ENCODE data around the gene CFAP77.

Gene CFAP77

DNA sequence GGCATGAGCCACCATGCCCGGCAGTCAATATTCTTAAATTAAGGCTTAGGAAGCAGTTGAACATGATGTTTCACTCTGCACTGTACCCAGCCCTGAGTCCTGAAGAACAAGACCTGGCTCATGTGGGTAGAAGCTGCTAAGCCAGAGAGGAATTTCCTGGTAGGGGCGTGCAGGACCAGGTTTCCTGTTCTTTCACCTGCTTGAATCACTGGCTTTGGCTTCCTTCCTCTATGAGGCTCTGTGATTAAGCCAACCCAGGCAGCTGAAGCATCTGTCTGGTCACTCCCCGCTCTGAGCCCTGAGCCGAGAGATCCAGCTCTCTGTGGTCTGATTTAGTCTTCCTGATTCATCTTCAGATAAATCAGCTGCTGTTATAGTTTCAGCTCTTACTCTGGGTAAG, 29.1 kb downstream of the CFAP77 start:
- no peak for DNase-seq (ENCODE audit: low read depth)
- TF ChIP-seq, protein P1, sequence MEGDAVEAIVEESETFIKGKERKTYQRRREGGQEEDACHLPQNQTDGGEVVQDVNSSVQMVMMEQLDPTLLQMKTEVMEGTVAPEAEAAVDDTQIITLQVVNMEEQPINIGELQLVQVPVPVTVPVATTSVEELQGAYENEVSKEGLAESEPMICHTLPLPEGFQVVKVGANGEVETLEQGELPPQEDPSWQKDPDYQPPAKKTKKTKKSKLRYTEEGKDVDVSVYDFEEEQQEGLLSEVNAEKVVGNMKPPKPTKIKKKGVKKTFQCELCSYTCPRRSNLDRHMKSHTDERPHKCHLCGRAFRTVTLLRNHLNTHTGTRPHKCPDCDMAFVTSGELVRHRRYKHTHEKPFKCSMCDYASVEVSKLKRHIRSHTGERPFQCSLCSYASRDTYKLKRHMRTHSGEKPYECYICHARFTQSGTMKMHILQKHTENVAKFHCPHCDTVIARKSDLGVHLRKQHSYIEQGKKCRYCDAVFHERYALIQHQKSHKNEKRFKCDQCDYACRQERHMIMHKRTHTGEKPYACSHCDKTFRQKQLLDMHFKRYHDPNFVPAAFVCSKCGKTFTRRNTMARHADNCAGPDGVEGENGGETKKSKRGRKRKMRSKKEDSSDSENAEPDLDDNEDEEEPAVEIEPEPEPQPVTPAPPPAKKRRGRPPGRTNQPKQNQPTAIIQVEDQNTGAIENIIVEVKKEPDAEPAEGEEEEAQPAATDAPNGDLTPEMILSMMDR (IDR thresholded peaks at IDR 0.05; ENCODE audit: low read depth, low read length), result no peak
- TF ChIP-seq MYC (IDR thresholded peaks at IDR 0.05; ENCODE audit: low read depth, low read length) (no peak), POLR2A (IDR thresholded peaks at IDR 0.05; ENCODE audit: extremely low read depth, insufficient read length) (no peak)
- TF ChIP-seq, protein P2, sequence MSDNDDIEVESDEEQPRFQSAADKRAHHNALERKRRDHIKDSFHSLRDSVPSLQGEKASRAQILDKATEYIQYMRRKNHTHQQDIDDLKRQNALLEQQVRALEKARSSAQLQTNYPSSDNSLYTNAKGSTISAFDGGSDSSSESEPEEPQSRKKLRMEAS (IDR thresholded peaks at IDR 0.05; ENCODE audit: low read depth, low read length), result no peak

DNA sequence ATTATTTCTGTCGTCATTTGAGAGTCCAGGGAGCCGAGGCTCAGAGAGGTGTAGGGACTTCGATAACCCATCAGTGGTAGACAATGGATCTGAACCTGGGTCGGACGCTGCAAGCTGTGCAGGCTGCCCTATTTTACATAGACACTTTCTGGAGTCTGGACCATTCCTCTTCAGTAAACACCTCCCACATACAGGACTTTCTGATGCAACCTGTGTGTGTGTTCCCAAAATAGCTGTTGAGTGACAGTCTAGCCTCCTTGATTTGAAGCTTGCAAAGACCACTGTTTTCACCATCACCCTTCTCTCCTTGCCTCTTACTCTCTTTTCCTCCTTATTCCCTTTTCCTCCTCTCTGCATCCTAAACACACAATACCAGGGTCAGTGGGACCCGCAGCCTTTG, 30.7 kb downstream of the CFAP77 start:
- no peak for DNase-seq (ENCODE audit: low read depth)
- TF ChIP-seq, protein P1 (IDR thresholded peaks at IDR 0.05; ENCODE audit: low read depth, low read length), result no peak
- TF ChIP-seq POLR2A (IDR thresholded peaks at IDR 0.05; ENCODE audit: extremely low read depth, insufficient read length), result no peak
- TF ChIP-seq, protein P2 (IDR thresholded peaks at IDR 0.05; ENCODE audit: low read depth, low read length), result no peak
- TF ChIP-seq MYC (IDR thresholded peaks at IDR 0.05; ENCODE audit: low read depth, low read length), result no peak
- H3K4me3 ChIP-seq (ENCODE audit: low read depth, low read length), result no peak overlapping the region

More for the DNA sequence above, 29.1 kb downstream of the CFAP77 start:
- H3K4me3 ChIP-seq (ENCODE audit: low read depth, low read length), result no peak overlapping the region

DNA sequence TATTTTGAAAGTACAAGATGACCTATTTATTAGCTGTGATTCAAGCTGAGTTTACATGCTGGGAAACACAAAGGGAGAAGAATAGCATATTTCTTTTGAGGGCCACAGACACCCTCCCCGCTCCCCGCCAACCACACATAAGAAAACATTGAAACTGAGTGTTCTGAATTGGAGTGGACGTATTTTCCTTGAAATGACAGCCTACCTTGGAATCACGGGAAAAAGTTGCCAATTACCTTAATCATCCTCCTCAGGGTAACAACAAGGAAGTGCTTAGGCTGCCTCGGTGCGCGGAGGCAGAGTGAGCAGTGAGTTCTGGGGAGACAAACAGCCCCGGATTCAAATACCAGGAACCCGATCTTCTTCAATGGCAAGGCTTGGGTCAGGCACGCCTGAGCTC, 31.4 kb downstream of the CFAP77 start:
- no peak overlapping the region for H3K4me3 ChIP-seq (ENCODE audit: low read depth, low read length)
- no peak for TF ChIP-seq MYC (IDR thresholded peaks at IDR 0.05; ENCODE audit: low read depth, low read length)
- no peak for TF ChIP-seq POLR2A (IDR thresholded peaks at IDR 0.05; ENCODE audit: extremely low read depth, insufficient read length)
- TF ChIP-seq, protein P1 (IDR thresholded peaks at IDR 0.05; ENCODE audit: low read depth, low read length), result no peak
- TF ChIP-seq, protein P2 (IDR thresholded peaks at IDR 0.05; ENCODE audit: low read depth, low read length), result no peak
- no peak for DNase-seq (ENCODE audit: low read depth)

DNA sequence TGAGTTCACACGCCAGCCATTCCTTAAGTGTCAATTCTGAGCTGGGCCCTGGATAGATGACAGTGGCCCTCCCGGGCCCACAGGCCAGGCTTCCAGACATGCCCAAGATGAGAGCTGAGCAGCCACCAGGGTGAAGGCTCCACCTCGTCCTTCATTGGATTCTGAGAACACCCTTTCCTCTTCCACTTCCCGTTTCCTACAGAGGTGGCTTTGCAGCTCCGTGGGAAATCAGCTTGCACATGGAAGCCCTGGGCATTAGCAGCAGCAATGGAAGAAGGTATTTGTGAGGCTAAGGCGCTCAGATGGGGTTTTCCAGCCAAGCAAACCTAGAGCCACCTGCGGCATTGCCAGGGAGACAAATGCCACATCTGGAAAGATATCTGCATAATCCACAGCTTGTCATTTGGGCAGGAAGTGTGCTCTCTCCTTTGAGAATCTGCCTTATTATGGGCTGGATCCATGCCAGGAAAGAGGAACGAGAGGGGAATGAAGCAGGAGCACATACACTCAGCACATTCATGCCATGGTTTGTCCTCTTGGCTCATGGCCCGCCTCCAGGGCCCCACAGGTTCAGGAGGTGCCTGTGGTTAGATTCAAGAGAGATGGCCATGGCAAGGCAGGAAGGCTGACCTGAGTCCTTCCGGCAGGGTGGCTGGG, 34.1 kb downstream of the CFAP77 start:
- no peak for TF ChIP-seq MYC (IDR thresholded peaks at IDR 0.05; ENCODE audit: low read depth, low read length)
- TF ChIP-seq, protein P2 (IDR thresholded peaks at IDR 0.05; ENCODE audit: low read depth, low read length), result no peak
- TF ChIP-seq POLR2A (IDR thresholded peaks at IDR 0.05; ENCODE audit: extremely low read depth, insufficient read length), result no peak
- H3K4me3 ChIP-seq (ENCODE audit: low read depth, low read length), result no peak overlapping the region
- DNase-seq (ENCODE audit: low read depth), result no peak

DNA sequence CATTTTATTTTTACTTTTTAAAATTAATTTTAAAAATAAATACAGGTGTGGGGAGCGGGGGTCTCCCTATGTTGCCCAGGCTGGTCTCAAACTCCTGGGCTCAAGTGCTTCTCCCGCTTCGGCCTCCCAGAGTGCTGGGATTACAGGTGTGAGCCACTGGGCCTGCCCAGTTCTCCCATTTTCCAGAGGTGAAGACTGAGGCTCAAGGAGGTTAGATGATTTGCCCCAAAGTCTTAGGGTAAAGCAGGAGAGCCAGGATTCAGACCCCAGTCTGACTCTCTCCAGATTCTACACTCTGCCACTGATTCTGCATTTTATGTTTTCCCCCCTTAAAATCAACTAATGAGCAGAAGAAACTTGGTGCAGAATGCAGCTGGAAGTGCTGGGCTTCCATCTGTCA, 36.9 kb downstream of the CFAP77 start:
- DNase-seq (ENCODE audit: low read depth), result no peak
- H3K4me3 ChIP-seq (ENCODE audit: low read depth, low read length), result no peak overlapping the region
- no peak for TF ChIP-seq POLR2A (IDR thresholded peaks at IDR 0.05; ENCODE audit: extremely low read depth, insufficient read length)

DNA sequence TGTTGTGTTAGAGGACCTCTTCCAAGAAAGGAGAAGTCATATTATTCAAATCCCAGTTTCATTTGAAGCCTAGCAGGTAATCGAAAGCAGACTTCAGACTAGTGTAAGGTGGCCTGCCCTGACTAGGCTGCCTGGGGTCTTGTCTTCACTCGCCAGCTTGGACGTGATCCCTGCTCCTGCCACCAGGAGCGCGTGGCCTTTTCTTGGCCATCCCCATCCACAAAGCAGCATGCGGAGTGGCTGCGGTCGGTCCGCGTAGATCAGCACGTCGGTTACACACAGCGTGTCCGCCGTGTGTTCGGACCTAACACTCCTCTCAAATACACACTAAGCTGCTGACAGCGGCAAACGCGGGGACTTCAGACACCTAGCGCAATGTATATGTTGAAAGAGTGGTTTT, 37.3 kb downstream of the CFAP77 start:
- TF ChIP-seq, protein P2 (IDR thresholded peaks at IDR 0.05; ENCODE audit: low read depth, low read length), result no peak
- TF ChIP-seq MYC (IDR thresholded peaks at IDR 0.05; ENCODE audit: low read depth, low read length), result no peak
- TF ChIP-seq POLR2A (IDR thresholded peaks at IDR 0.05; ENCODE audit: extremely low read depth, insufficient read length), result no peak
- TF ChIP-seq, protein P1 (IDR thresholded peaks at IDR 0.05; ENCODE audit: low read depth, low read length), result no peak
- H3K4me3 ChIP-seq (ENCODE audit: low read depth, low read length), result no peak overlapping the region
- peak; percentile 8 for DNase-seq (ENCODE audit: low read depth)

Data from NB4 (cell line).